GM12878 (cell line): ENCODE data around the gene MLST8. TPM values are rescaled to one million over a fixed set of nuclear protein-coding genes. Genes with fewer than 3 reads are reported as not detected.
A peak's percentile ranks its signal among the peaks of the same experiment; 100 is the strongest.

Source experiments
- ATF7 ChIP-seq: fragments of 450-650 bp; IDR thresholded peaks from 2 replicates; pipeline ENCODE4 v1.6.1; 2016; ENCODE audit warnings: low read depth, mild to moderate bottlenecking
- BCL11A ChIP-seq: IDR thresholded peaks from 2 replicates; pipeline ENCODE4 v1.6.1; 2011; ENCODE audit warnings: low read depth, low read length
- CHD2 ChIP-seq: IDR thresholded peaks from 2 replicates; pipeline ENCODE4 v1.6.1; 2011; ENCODE audit warnings: low read depth, low read length, improper control_type of control experiment, borderline replicate concordance
- CREM ChIP-seq: IDR thresholded peaks from 2 replicates; pipeline ENCODE4 v1.6.1; 2014; ENCODE audit warnings: antibody characterized with exemption, low read depth
- DPF2 ChIP-seq: fragments of 450-650 bp; IDR thresholded peaks from 2 replicates; pipeline ENCODE4 v1.6.1; 2017; ENCODE audit warnings: mild to moderate bottlenecking
- EP300 ChIP-seq, 2 experiments: fragments of 150-350 bp in 1 of 2; IDR thresholded peaks; 2 replicates each; pipeline ENCODE4 v1.6.1; 2011 to 2012; ENCODE audit warnings: low read depth in 2 of 2, low read length in 2 of 2, borderline replicate concordance in 1 of 2, improper control_type of control experiment in 1 of 2, inconsistent platforms in 1 of 2; ENCODE audit not compliant: control insufficient read depth in 1 of 2
- FOXK2 ChIP-seq: fragments of 450-650 bp; IDR thresholded peaks from 2 replicates; pipeline ENCODE4 v1.6.1; 2017; ENCODE audit warnings: mild to moderate bottlenecking, moderate library complexity
- HDGF ChIP-seq: fragments of 450-650 bp; IDR thresholded peaks from 2 replicates; pipeline ENCODE4 v1.6.1; 2016; ENCODE audit warnings: antibody characterized with exemption
- KLF5 ChIP-seq: fragments of 450-650 bp; IDR thresholded peaks from 2 replicates; pipeline ENCODE4 v1.6.1; 2014; ENCODE audit warnings: mild to moderate bottlenecking; ENCODE audit not compliant: partially characterized antibody
- MTA3 ChIP-seq: IDR thresholded peaks from 2 replicates; pipeline ENCODE4 v1.6.1; 2012; ENCODE audit warnings: low read length, inconsistent platforms, borderline replicate concordance
- NBN ChIP-seq: fragments of 450-650 bp; IDR thresholded peaks from 2 replicates; pipeline ENCODE4 v1.6.1; 2016
- RB1 ChIP-seq: fragments of 450-650 bp; formaldehyde crosslinking; IDR thresholded peaks from 2 replicates; pipeline ENCODE4 v1.6.1; 2017; ENCODE audit warnings: mild to moderate bottlenecking, borderline replicate concordance
- RBBP5 ChIP-seq: fragments of 200-600 bp; sonication (generic); conservative IDR thresholded peaks from 2 replicates; pipeline ENCODE4 v1.6.1; 2016
- SIN3A ChIP-seq: IDR thresholded peaks from 2 replicates; pipeline ENCODE4 v1.6.1; 2012; ENCODE audit warnings: low read depth, low read length, improper control_type of control experiment
- SMAD5 ChIP-seq: IDR thresholded peaks from 2 replicates; pipeline ENCODE4 v1.6.1; 2016; ENCODE audit warnings: antibody characterized with exemption, low read depth
- SP1 ChIP-seq: IDR thresholded peaks from one replicate; pipeline ENCODE4 v1.6.1; 2011; ENCODE audit warnings: low read depth, low read length
- STAT1 ChIP-seq: fragments of 450-650 bp; conservative IDR thresholded peaks from 2 replicates; pipeline ENCODE4 v1.6.1; 2014; ENCODE audit warnings: antibody characterized with exemption, mild to moderate bottlenecking
- TARDBP ChIP-seq: IDR thresholded peaks from 2 replicates; pipeline ENCODE4 v1.6.1; 2016; ENCODE audit warnings: borderline replicate concordance
- TCF12 ChIP-seq: IDR thresholded peaks from 2 replicates; pipeline ENCODE4 v1.6.1; 2011; ENCODE audit warnings: low read depth, mild to moderate bottlenecking, low read length
- ZNF384 ChIP-seq: IDR thresholded peaks from 2 replicates; pipeline ENCODE4 v1.6.1; 2012; ENCODE audit warnings: low read depth, mild to moderate bottlenecking, low read length, improper control_type of control experiment, borderline replicate concordance
- polyA plus RNA-seq, 11 experiments: library from polyadenylated mRNA; depleted of rRNA in 4 of 11; unstranded in 6 of 11; stranded (reverse) in 5 of 11; fragments of >200 nt; fragmentation: Nextera tagmentation in 4 of 11; fragmentation: Illumina TruSeq in 1 of 11; extraction: Ambion mirVana in 4 of 11; extraction: Trizol in 1 of 11; gene quantifications; 1 replicate in 1 of 11; 2 replicates in 10 of 11; pipeline versions ENCODE4 v1.2.1 to v1.2.3, GENCODE V29; 2011 to 2016; ENCODE audit warnings: inconsistent platforms in 2 of 11, missing spikeins in 2 of 11, low read depth in 1 of 11
- total RNA-seq, 4 experiments: library from RNA; depleted of rRNA in 3 of 4; stranded (reverse); fragments of >200 nt in 3 of 4; fragmentation: Illumina TruSeq in 1 of 4; extraction: Trizol in 1 of 4; gene quantifications; 2 replicates each; pipeline versions ENCODE4 v1.2.1 to v1.2.3, GENCODE V29; 2013 to 2021
- TF ChIP-seq, protein P1 (sequence below): fragments of 450-650 bp; formaldehyde crosslinking; IDR thresholded peaks from 2 replicates; pipeline ENCODE4 v1.4.0; 2022; ENCODE audit warnings: mild to moderate bottlenecking, moderate library complexity
- TF ChIP-seq, protein P2 (sequence below): IDR thresholded peaks from 2 replicates; pipeline ENCODE4 v1.6.1; 2011; ENCODE audit warnings: mild to moderate bottlenecking, low read depth, low read length, moderate library complexity; ENCODE audit not compliant: insufficient replicate concordance
- TF ChIP-seq, protein P3 (sequence below): fragments of 450-650 bp; IDR thresholded peaks from 2 replicates; pipeline ENCODE4 v1.6.1; 2018; ENCODE audit warnings: borderline replicate concordance, mild to moderate bottlenecking; ENCODE audit not compliant: partially characterized antibody
- TF ChIP-seq, protein P4 (sequence below): IDR thresholded peaks from 2 replicates; pipeline ENCODE4 v1.6.1; 2011; ENCODE audit warnings: low read depth, low read length, improper control_type of control experiment, borderline replicate concordance

Gene MLST8
- total and polyA plus RNA-seq, 10 of the 15 experiments (the other 5 are each of a cell fraction or from before 2014, with no cell fraction given), result 1.0 to 114 (median 64.2) TPM

DNA sequence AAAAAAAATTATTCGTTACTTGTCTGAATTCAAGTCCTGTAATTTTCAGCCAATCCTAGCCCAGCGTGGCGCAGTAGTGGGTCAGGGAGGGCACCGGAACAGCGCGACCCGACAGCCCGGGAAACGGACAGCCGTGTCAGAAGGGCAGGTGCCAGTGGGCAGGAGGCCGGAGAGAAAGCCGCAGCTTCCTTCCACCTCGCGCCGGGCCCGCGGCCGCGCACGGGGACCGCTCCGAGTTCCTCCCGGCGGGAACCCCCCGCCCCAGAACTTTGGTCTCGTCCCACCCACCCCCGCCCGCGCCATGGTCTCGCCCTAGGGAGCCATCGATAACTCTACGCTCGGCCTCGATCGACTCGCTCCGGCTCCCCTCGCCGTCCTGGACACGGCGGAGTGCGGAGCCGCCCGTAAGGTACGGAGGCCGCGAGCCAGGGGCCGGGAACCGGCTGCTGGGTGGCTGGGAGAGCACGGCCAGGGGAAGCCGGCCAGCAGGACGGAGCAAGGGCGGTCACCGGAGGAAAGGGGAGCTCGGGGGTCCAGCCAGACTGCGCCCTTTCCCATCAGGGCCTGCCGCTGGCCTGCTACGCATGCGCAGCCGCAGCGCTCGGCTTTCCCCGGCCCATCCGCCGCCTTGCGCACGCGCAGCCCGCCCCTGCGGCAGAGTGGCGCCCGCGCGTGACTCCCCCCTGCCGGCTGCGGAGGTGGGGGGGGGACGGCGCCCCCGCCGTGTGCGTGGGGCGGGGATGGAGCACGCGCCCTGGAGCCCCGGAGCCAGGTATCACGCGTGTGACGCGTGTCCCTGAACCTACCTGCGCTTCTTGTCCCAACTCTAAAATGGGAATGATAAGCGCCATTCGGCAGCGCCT is at the start of gene MLST8 (continued):
- TF ChIP-seq, protein P1, sequence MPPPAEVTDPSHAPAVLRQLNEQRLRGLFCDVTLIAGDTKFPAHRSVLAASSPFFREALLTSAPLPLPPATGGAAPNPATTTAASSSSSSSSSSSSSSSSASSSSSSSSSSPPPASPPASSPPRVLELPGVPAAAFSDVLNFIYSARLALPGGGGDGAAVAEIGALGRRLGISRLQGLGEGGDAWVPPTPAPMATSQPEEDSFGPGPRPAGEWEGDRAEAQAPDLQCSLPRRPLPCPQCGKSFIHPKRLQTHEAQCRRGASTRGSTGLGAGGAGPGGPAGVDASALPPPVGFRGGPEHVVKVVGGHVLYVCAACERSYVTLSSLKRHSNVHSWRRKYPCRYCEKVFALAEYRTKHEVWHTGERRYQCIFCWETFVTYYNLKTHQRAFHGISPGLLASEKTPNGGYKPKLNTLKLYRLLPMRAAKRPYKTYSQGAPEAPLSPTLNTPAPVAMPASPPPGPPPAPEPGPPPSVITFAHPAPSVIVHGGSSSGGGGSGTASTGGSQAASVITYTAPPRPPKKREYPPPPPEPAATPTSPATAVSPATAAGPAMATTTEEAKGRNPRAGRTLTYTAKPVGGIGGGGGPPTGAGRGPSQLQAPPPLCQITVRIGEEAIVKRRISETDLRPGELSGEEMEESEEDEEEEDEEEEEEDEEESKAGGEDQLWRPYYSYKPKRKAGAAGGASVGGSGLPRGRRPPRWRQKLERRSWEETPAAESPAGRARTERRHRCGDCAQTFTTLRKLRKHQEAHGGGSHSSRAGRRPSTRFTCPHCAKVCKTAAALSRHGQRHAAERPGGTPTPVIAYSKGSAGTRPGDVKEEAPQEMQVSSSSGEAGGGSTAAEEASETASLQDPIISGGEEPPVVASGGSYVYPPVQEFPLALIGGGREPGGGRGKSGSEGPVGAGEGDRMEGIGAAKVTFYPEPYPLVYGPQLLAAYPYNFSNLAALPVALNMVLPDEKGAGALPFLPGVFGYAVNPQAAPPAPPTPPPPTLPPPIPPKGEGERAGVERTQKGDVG (CRISPR knock-in tag), result no peak
- no peak for TF ChIP-seq BCL11A
- no peak; the same call in 1 of the 2 replicates for TF ChIP-seq HDGF
- TF ChIP-seq, protein P2, sequence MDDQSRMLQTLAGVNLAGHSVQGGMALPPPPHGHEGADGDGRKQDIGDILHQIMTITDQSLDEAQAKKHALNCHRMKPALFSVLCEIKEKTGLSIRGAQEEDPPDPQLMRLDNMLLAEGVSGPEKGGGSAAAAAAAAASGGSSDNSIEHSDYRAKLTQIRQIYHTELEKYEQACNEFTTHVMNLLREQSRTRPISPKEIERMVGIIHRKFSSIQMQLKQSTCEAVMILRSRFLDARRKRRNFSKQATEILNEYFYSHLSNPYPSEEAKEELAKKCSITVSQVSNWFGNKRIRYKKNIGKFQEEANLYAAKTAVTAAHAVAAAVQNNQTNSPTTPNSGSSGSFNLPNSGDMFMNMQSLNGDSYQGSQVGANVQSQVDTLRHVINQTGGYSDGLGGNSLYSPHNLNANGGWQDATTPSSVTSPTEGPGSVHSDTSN, result no peak
- no peak for TF ChIP-seq TCF12
- TF ChIP-seq, protein P3, sequence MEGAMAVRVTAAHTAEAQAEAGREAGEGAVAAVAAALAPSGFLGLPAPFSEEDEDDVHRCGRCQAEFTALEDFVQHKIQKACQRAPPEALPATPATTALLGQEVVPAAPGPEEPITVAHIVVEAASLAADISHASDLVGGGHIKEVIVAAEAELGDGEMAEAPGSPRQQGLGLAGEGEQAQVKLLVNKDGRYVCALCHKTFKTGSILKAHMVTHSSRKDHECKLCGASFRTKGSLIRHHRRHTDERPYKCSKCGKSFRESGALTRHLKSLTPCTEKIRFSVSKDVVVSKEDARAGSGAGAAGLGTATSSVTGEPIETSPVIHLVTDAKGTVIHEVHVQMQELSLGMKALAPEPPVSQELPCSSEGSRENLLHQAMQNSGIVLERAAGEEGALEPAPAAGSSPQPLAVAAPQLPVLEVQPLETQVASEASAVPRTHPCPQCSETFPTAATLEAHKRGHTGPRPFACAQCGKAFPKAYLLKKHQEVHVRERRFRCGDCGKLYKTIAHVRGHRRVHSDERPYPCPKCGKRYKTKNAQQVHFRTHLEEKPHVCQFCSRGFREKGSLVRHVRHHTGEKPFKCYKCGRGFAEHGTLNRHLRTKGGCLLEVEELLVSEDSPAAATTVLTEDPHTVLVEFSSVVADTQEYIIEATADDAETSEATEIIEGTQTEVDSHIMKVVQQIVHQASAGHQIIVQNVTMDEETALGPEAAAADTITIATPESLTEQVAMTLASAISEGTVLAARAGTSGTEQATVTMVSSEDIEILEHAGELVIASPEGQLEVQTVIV, result no peak
- peak; percentile 41; the same call in 1 of the 2 replicates for TF ChIP-seq SIN3A
- TF ChIP-seq FOXK2, result peak; percentile 96
- TF ChIP-seq SP1, result peak; percentile 29
- 0 out of 2 replicates have a peak, but pooled peaks have one; percentile 33 for TF ChIP-seq CHD2
- TF ChIP-seq STAT1, result 0 out of 2 replicates have a peak, but pooled peaks have one; percentile 23
- TF ChIP-seq NBN, result peak; percentile 34; the same call in 1 of the 2 replicates
- TF ChIP-seq SMAD5, result peak; percentile 84
- peak; percentile 39 for TF ChIP-seq DPF2
- TF ChIP-seq ZNF384, result no peak
- TF ChIP-seq RBBP5, result no peak
- peak; percentile 95 for TF ChIP-seq KLF5
- no peak for TF ChIP-seq MTA3
- no peak for TF ChIP-seq EP300 (IDR thresholded peaks at IDR 0.05; ENCODE audit: borderline replicate concordance in 1 of 2, control insufficient read depth in 1 of 2, low read depth in 2 of 2, low read length in 2 of 2)
- peak; percentile 74 for TF ChIP-seq CREM
- TF ChIP-seq, protein P4, sequence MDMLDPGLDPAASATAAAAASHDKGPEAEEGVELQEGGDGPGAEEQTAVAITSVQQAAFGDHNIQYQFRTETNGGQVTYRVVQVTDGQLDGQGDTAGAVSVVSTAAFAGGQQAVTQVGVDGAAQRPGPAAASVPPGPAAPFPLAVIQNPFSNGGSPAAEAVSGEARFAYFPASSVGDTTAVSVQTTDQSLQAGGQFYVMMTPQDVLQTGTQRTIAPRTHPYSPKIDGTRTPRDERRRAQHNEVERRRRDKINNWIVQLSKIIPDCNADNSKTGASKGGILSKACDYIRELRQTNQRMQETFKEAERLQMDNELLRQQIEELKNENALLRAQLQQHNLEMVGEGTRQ, result no peak; the same call in 1 of the 2 replicates
- TF ChIP-seq TARDBP, result peak; percentile 50; the same call in 1 of the 2 replicates
- peak; percentile 95 for TF ChIP-seq ATF7
- TF ChIP-seq RB1, result peak; percentile 91; the same call in 1 of the 2 replicates
